Left lung (tissue), 10 donors: ENCODE results near the gene MBP. TPM values are rescaled to one million over a fixed set of nuclear protein-coding genes. Genes with fewer than 3 reads are reported as not detected.

Experiments
- ATAC-seq: fragments of 200-7000 bp; cut with Tn5 transposase; one replicate; pipeline ENCODE4 v1.9.1; 2020; ENCODE audit warnings: moderate library complexity
- DNase-seq, 4 donors: peaks; one replicate each; pipeline ENCODE4 v3.0.0-alpha.2; 2013 to 2020
- H3K27ac ChIP-seq, 2 donors: fragments of 200-600 bp; sonication (generic) in 1 of 2; one replicate each; pipeline versions ENCODE4 v1.5.0 to v1.8.0; 2020 to 2021
- H3K27me3 ChIP-seq, 2 donors: fragments of 200-600 bp; sonication (generic) in 1 of 2; one replicate each; pipeline versions ENCODE4 v1.5.0 to v1.8.0; 2020 to 2021
- H3K36me3 ChIP-seq, 2 donors: fragments of 200-600 bp; sonication (generic) in 1 of 2; one replicate each; pipeline versions ENCODE4 v1.5.0 to v1.8.0; 2020 to 2021
- H3K4me1 ChIP-seq, 2 donors: fragments of 200-600 bp; one replicate each; pipeline ENCODE4 v1.8.0; 2021
- H3K4me3 ChIP-seq, 2 donors: fragments of 200-600 bp; sonication (generic) in 1 of 2; one replicate each; pipeline versions ENCODE4 v1.5.0 to v1.8.0; 2020 to 2021; ENCODE audit warnings: mild to moderate bottlenecking in 1 of 2
- H3K9me3 ChIP-seq, 2 donors: fragments of 200-600 bp; sonication (generic) in 1 of 2; one replicate each; pipeline versions ENCODE4 v1.5.0 to v1.8.0; 2020 to 2021
- intact Hi-C, 2 donors: fragments of 100-400 bp; cut with DNase I; formaldehyde crosslinking; loops; one replicate each; pipeline versions ENCODE4 v1.11.2 to v1.14.2; 2022
- polyA plus RNA-seq, 6 donors: library from polyadenylated mRNA; unstranded; fragments of 120-200 nt; gene quantifications; one replicate each; pipeline ENCODE4 v1.2.1, GENCODE V29; 2013; ENCODE audit not compliant: insufficient read length in 6 of 6
- total RNA-seq, 2 donors: library from RNA; stranded (reverse); fragmentation: NEBNext Ultra II Directional; extraction: Animal tissue kit (Norgen Biotek cat#: 25700); gene quantifications; one replicate each; pipeline ENCODE4 v1.2.1, GENCODE V29; 2021
- TF ChIP-seq, protein P1 (sequence below), 2 donors: fragments of 200-600 bp; sonication (generic) in 1 of 2; IDR thresholded peaks; one replicate each; pipeline versions ENCODE4 v1.5.0 to v1.8.0; 2021; ENCODE audit warnings: antibody characterized with exemption in 2 of 2
- donor health status: DM: no; HTN: yes; CAD: no.
- donor health status: DM: no; HTN: no; CAD: no.

MBP gene
- total and polyA plus RNA-seq, 8 donors = 8.8 to 56.7 (median 10.8) TPM

DNA sequence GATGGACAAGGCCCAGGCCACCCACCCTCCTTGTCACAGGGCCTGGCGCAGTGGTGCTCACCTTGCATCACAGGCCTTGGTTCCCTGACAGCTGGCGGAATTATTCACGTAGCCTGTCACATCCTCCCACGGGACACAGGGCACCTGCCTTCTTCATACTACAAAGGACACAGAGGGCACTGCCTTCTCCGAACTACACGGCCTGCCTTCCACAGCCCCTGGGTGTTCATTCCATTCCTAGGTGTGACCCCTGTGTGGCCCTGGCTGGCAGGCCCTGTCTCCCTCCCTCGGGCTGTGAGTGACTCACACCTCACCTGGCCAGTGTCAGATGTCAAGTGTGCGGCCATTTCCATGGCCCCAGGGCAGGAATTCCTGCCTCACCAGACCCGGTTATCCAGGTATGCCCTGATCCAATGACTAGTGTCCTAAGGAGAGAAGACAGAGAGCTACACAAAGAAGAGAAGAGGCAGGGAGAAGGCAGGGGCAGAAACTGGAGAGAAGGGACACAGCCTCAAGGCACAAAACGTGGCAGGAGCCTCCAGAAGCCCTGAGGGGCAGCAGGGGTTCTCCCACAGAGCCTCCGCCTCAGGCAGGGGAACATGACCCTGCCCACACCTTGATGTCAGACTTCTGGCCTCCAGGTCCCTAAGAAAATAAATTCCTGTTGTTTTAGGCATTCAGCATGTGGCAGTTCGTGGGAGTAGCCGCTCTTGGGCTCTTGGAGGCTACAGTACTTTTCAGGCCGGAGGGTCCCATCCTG is 43.4 kb downstream of the MBP start:
- Histone ChIP-seq H3K27me3 (no peaks in the 10 kb centered on the region), H3K4me1 (peaks cover 11 to 65% of the 10 kb centered on the region in 2 donors), H3K4me3 (no peak overlapping the region), H3K36me3 (peaks cover 0 to 17% of the 10 kb centered on the region in 2 donors), H3K27ac (peak overlapping the region in 1 of 2 donors; percentile 64), H3K9me3 (no peaks in the 10 kb centered on the region)
- TF ChIP-seq, protein P1, sequence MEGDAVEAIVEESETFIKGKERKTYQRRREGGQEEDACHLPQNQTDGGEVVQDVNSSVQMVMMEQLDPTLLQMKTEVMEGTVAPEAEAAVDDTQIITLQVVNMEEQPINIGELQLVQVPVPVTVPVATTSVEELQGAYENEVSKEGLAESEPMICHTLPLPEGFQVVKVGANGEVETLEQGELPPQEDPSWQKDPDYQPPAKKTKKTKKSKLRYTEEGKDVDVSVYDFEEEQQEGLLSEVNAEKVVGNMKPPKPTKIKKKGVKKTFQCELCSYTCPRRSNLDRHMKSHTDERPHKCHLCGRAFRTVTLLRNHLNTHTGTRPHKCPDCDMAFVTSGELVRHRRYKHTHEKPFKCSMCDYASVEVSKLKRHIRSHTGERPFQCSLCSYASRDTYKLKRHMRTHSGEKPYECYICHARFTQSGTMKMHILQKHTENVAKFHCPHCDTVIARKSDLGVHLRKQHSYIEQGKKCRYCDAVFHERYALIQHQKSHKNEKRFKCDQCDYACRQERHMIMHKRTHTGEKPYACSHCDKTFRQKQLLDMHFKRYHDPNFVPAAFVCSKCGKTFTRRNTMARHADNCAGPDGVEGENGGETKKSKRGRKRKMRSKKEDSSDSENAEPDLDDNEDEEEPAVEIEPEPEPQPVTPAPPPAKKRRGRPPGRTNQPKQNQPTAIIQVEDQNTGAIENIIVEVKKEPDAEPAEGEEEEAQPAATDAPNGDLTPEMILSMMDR (IDR thresholded peaks at IDR 0.05) = no peak
- intact Hi-C loops = no loop called here
- no peak for DNase-seq
- ATAC-seq = peak; percentile 80

DNA sequence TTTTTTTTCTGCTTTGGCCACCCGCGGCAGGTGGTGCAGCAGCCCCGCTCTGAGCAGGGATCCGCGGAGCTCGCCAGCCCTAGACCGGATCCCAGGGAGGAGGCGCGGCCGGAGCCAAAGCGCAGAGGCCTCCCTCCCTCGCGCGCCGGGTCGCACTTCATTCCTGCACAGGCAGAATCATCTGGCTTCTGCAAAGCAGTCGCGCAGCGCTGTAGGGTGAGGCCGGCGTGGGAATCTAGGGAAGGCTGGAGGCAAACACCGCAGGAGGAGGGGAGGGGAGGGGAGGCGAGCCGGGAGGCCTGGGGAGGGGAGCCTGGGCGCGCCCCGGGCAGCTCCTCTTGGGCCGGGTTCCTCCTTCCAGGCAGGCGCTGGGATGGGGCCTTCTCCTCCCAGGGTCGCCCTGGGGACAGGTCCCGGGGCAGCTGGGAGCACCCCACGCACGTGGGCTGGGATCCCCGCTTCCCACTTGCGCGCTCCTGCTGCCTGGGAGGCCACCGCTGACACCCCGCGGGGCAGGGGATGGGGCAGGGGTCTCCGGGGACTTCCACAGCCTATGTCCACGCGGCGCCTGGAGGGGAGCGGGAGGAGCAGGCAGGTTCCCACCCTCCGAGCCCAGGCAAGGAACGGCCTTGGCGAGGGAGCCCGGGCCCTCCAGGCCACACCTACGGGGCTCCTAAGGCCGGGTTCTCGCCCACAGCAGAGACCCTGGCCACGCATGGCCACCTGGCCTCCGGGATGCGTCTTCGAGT is 45.0 kb downstream of the MBP start:
- ATAC-seq (peak; percentile 78), DNase-seq (peak in 1 of 4 donors; percentile 64)
- Histone ChIP-seq H3K4me1 (peaks cover 11 to 71% of the 10 kb centered on the region in 2 donors), H3K9me3 (no peaks in the 10 kb centered on the region), H3K4me3 (peak overlapping the region; percentile 2 to 26), H3K36me3 (peaks cover 0 to 12% of the 10 kb centered on the region in 2 donors), H3K27me3 (no peaks in the 10 kb centered on the region), H3K27ac (peak overlapping the region; percentile 39 to 65)
- TF ChIP-seq, protein P1 (IDR thresholded peaks at IDR 0.05) = no peak
- intact Hi-C loops = no loop called here

GRCh38 chr18:77086656-77087392 is 45.8 kb downstream of the MBP start:
- ATAC-seq = peak; percentile 24
- DNase-seq = no peak
- Histone ChIP-seq H3K4me3 (peak overlapping the region; percentile 2 to 26), H3K27ac (peak overlapping the region; percentile 39 to 65), H3K9me3 (no peaks in the 10 kb centered on the region), H3K36me3 (peaks cover 0 to 12% of the 10 kb centered on the region in 2 donors), H3K4me1 (peaks cover 11 to 79% of the 10 kb centered on the region in 2 donors), H3K27me3 (no peaks in the 10 kb centered on the region)
- intact Hi-C loops = no loop called here
- TF ChIP-seq, protein P1 (IDR thresholded peaks at IDR 0.05) = no peak

DNA sequence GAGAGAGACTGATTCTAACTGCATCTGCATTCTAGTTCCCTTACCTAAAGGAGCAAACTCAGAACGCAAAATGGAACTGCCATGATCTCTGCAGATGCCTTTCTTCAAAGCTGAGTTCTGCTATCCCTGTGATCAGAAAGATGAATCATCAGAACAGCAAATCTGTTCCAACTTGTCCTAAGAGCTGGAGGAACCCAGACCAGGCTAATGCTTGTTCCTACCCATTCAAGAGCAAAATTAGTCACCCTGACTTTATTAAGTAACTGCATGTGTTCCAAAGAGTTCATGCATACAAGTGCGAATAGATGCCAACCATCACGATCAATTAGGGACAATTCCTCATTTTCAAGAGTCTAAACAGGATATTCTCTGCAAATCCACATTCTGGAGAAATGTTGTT is 46.5 kb downstream of the MBP start:
- no peaks in the 10 kb centered on the region for H3K27me3 ChIP-seq
- DNase-seq = no peak
- H3K4me3 ChIP-seq = peak overlapping the region in 1 of 2 donors; percentile 26
- no peaks in the 10 kb centered on the region for H3K9me3 ChIP-seq
- peaks cover 11 to 84% of the 10 kb centered on the region in 2 donors for H3K4me1 ChIP-seq
- TF ChIP-seq, protein P1 (IDR thresholded peaks at IDR 0.05) = no peak
- peak overlapping the region in 1 of 2 donors; percentile 65 for H3K27ac ChIP-seq
- no peak for ATAC-seq
- H3K36me3 ChIP-seq = peaks cover 0 to 12% of the 10 kb centered on the region in 2 donors
- intact Hi-C loops = no loop called here
